Measurements from ENCODE around the gene MMD2.
"Not testable (repeated sequence)": the region's sequence is repeated elsewhere in the genome, so short reads cannot be mapped to it uniquely, and the experiment has no call there.

Gene MMD2, protein sequence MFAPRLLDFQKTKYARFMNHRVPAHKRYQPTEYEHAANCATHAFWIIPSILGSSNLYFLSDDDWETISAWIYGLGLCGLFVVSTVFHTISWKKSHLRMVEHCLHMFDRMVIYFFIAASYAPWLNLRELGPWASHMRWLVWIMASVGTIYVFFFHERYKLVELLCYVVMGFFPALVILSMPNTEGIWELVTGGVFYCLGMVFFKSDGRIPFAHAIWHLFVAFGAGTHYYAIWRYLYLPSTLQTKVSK

GRCh38 chr7:4958477-4959301 is at the start of gene MMD2:
Gene MMD2, minus strand, starts transcription at chr7:4959187. Its CDS starts 170 bp downstream, at chr7:4959017.
- Mint-ChIP-seq H3K27ac (no peak within 1 kb of the TSS), H3K4me1 (peaks cover 7% of the 10 kb centered on the region), H3K9me3 (no peaks in the 10 kb centered on the region), H3K36me3 (no peaks in the 10 kb centered on the region), H3K27me3 (peaks cover 78% of the 10 kb centered on the region), H3K4me3 (no peak within 1 kb of the TSS)
- ATAC-seq: no peak

- Mint-ChIP-seq H3K27me3 (no peaks in the 10 kb centered on the region), H3K9me3 (peaks cover 9% of the 10 kb centered on the region), H3K36me3 (peaks cover 71% of the 10 kb centered on the region), H3K27ac (no peak overlapping the region), H3K4me3 (no peak overlapping the region), H3K4me1 (no peaks in the 10 kb centered on the region)
- no peak for ATAC-seq
Measured at GRCh38 chr7:5005066-5005465, 46.1 kb upstream of the MMD2 start.

DNA sequence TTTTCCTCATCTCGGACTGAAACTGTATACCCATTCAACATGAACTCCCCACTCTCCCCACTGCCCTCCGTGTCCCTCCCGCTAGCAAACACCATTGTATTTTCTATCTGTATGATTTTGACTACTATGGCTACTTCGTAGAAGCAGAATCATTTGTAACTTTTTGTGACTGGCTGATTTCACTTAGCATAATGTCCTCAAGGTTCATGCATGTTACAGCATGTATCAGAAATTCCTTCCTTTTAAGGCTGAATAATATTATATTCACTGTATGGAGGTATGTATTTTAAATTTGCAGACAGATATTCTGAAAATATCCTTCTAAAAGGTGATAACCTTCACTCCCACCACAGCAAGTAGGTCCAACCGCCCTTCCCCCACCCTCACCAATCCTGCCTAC is 42.9 kb upstream of the MMD2 start:
- H3K36me3 Mint-ChIP-seq: peaks cover 74% of the 10 kb centered on the region
- H3K9me3 Mint-ChIP-seq: no peaks in the 10 kb centered on the region
- ATAC-seq: no peak
- H3K4me1 Mint-ChIP-seq: peaks cover 6% of the 10 kb centered on the region
- no peaks in the 10 kb centered on the region for H3K27me3 Mint-ChIP-seq
- no peak overlapping the region for H3K27ac Mint-ChIP-seq
- no peak overlapping the region for H3K4me3 Mint-ChIP-seq

GRCh38 chr7:5001003-5001402 is 42.0 kb upstream of the MMD2 start:
- no peak for ATAC-seq
- no peak overlapping the region for H3K27ac Mint-ChIP-seq
- H3K4me1 Mint-ChIP-seq: peaks cover 7% of the 10 kb centered on the region
- H3K36me3 Mint-ChIP-seq: peaks cover 78% of the 10 kb centered on the region
- H3K4me3 Mint-ChIP-seq: no peak overlapping the region
- no peaks in the 10 kb centered on the region for H3K27me3 Mint-ChIP-seq
- H3K9me3 Mint-ChIP-seq: no peaks in the 10 kb centered on the region

- Mint-ChIP-seq H3K9me3 (no peaks in the 10 kb centered on the region), H3K36me3 (peaks cover 85% of the 10 kb centered on the region), H3K27ac (no peak overlapping the region), H3K4me1 (peaks cover 19% of the 10 kb centered on the region), H3K27me3 (no peaks in the 10 kb centered on the region), H3K4me3 (no peak overlapping the region)
- ATAC-seq: no peak
Measured at GRCh38 chr7:4999369-4999950, 40.5 kb upstream of the MMD2 start.

GRCh38 chr7:4998910-4999309 is 39.9 kb upstream of the MMD2 start:
- ATAC-seq: peak; percentile 34
- Mint-ChIP-seq H3K9me3 (no peaks in the 10 kb centered on the region), H3K27ac (peak overlapping the region; percentile 8), H3K36me3 (peaks cover 80% of the 10 kb centered on the region), H3K27me3 (no peaks in the 10 kb centered on the region), H3K4me3 (no peak overlapping the region), H3K4me1 (peaks cover 19% of the 10 kb centered on the region)

GRCh38 chr7:4998244-4998643 is 39.3 kb upstream of the MMD2 start:
- Mint-ChIP-seq H3K4me3 (no peak overlapping the region), H3K27ac (peak overlapping the region; percentile 8), H3K27me3 (no peaks in the 10 kb centered on the region), H3K9me3 (no peaks in the 10 kb centered on the region), H3K36me3 (peaks cover 79% of the 10 kb centered on the region), H3K4me1 (peaks cover 19% of the 10 kb centered on the region)
- ATAC-seq: no peak

GRCh38 chr7:4996696-4997222 is 37.8 kb upstream of the MMD2 start:
- no peak overlapping the region for H3K27ac Mint-ChIP-seq
- no peak for ATAC-seq
- H3K4me1 Mint-ChIP-seq: peaks cover 19% of the 10 kb centered on the region
- no peaks in the 10 kb centered on the region for H3K9me3 Mint-ChIP-seq
- peaks cover 81% of the 10 kb centered on the region for H3K36me3 Mint-ChIP-seq
- H3K4me3 Mint-ChIP-seq: no peak overlapping the region
- no peaks in the 10 kb centered on the region for H3K27me3 Mint-ChIP-seq

DNA sequence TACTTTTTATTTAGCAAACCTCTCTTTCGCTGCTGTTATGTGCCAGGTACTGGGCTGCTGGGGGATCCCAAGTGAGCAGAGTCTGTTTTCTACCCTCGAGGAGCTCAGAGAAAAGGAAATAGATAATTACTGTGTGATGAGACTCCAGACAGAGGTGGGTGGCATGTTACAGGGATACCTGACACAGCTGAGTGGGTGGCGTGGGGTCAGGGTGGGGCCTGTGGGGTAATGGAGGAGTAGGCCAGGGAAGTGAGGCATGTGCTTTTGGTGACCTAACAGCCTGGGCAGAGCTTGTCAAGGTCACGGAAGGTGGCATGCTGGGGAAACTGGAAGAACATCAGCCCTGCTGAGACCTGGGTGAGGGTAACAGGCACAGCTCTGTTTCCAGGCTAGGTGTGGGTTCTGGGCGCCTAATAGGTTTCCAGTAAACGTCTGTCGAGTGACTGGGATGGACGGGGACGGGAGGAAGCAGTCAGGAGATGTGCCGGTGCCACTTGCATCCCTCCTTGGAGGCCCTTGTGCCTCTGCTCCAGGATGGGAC is 36.5 kb upstream of the MMD2 start:
- Mint-ChIP-seq H3K27me3 (no peaks in the 10 kb centered on the region), H3K27ac (no peak overlapping the region), H3K9me3 (no peaks in the 10 kb centered on the region), H3K4me3 (no peak overlapping the region), H3K36me3 (peaks cover 70% of the 10 kb centered on the region), H3K4me1 (peaks cover 19% of the 10 kb centered on the region)
- no peak for ATAC-seq

DNA sequence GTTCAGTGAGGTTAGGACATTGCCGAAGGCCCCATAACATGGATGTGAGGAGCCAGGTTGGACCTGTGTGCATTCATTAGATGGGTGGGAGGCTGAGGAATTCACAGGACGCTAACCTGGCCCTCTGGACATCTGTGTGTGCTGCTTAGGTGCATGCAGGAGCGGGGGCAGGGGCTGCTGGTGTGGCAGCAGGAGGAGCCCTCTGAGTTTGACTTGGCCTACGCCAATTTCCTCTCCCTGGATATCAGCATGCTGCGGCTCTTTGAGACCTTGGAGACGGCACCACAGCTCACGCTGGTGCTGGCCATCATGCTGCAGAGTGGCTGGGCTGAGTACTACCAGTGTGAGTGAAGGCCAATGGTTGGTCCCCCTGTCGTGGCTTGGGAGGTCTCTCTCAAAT is 34.5 kb upstream of the MMD2 start:
- Mint-ChIP-seq H3K4me1 (peaks cover 16% of the 10 kb centered on the region), H3K27ac (no peak overlapping the region), H3K4me3 (no peak overlapping the region), H3K36me3 (peaks cover 69% of the 10 kb centered on the region), H3K27me3 (no peaks in the 10 kb centered on the region), H3K9me3 (no peaks in the 10 kb centered on the region)
- no peak for ATAC-seq

DNA sequence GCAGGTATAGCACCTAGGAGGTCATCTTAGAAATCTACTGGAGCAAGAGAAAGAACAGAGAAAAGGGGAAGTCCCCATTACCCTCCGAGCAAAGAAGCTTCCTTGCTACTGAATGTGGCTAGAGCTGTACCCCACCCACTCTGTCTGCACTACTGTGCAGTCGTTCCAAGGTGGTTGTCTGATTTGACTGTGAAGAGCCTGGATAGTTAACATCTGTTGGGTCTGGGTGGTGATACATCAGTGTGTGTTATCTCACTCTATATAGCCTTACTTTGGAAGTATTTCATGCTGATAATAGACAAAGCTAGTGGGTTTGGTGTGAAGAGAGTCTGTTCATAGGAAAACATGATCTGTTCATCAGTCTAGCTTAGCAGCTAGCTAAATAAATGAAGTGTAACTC is 23.8 kb upstream of the MMD2 start:
- ATAC-seq: peak; percentile 100
- peak overlapping the region; percentile 30 for H3K27ac Mint-ChIP-seq
- H3K27me3 Mint-ChIP-seq, H3K4me3 Mint-ChIP-seq, H3K9me3 Mint-ChIP-seq: not testable (repeated sequence)
- peaks cover 68% of the 10 kb centered on the region for H3K36me3 Mint-ChIP-seq
- peaks cover 25% of the 10 kb centered on the region for H3K4me1 Mint-ChIP-seq

DNA sequence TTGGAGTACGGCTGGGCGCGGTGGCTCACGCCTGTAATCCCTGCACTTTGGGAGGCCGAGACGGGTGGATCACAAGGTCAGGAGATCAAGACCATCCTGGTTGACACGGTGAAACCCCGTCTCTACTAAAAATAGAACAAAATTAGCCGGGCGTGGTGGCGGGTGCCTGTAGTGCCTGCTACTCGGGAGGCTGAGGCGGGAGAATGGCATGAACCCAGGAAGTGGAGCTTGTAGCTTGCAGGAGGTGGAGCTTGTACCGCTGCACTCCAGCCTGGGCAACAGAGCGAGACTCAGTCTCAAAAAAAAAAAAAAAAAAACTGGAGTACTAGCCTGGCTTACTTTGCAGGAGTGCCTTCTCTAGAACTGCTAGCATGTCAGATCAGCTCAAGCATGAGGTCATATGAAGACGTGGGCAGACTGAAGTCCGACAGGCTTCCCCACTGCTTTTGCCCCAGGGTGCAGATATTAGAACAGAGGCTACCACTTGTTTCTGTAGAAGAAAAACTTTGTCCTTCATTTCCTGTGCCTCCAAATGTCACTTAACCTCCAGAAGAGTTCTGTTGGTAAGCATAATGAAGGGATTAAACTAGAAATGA is 22.4 kb upstream of the MMD2 start:
- H3K4me3 Mint-ChIP-seq, H3K27ac Mint-ChIP-seq, H3K27me3 Mint-ChIP-seq, H3K9me3 Mint-ChIP-seq, ATAC-seq: not testable (repeated sequence)
- peaks cover 27% of the 10 kb centered on the region for H3K4me1 Mint-ChIP-seq
- H3K36me3 Mint-ChIP-seq: peaks cover 64% of the 10 kb centered on the region

GRCh38 chr7:4975626-4976025 is 16.6 kb upstream of the MMD2 start:
- not testable (repeated sequence) for H3K9me3 Mint-ChIP-seq, H3K27me3 Mint-ChIP-seq, H3K27ac Mint-ChIP-seq, H3K4me3 Mint-ChIP-seq, ATAC-seq
- H3K36me3 Mint-ChIP-seq: peaks cover 31% of the 10 kb centered on the region
- peaks cover 19% of the 10 kb centered on the region for H3K4me1 Mint-ChIP-seq

DNA sequence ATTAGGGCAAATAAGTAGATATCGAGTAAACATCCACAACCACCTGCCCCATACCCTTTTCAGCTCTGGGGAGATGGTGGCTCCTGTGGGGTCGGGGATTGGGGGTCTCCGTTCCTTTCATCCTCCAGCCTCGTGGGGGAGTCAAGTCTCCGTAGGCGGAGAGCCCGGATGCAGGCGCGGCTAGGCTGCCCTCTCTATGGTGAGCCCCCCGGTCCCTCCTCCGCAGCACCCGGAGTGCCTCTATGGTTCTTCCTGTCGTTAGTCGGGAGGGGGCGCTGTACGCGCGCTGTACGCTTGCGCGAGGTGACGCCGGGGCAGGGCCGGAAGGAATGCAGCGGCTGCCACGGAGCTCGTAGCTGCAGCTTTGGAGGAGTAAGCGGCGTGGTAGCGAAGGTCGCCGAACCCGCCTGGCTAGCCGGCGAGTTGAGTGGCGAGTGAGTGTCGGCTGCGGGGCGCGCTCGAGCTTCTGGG is 14.8 kb upstream of the MMD2 start:
- Mint-ChIP-seq H3K27me3 (no peaks in the 10 kb centered on the region), H3K4me1 (peaks cover 19% of the 10 kb centered on the region), H3K36me3 (peaks cover 18% of the 10 kb centered on the region), H3K4me3 (peak overlapping the region; percentile 94), H3K27ac (peak overlapping the region; percentile 91), H3K9me3 (no peaks in the 10 kb centered on the region)
- peak; percentile 99 for ATAC-seq

- H3K9me3 Mint-ChIP-seq, H3K27ac Mint-ChIP-seq, H3K4me3 Mint-ChIP-seq, H3K27me3 Mint-ChIP-seq, ATAC-seq, H3K36me3 Mint-ChIP-seq: not testable (repeated sequence)
- H3K4me1 Mint-ChIP-seq: peaks cover 13% of the 10 kb centered on the region
Measured at GRCh38 chr7:4972446-4972845, 13.5 kb upstream of the MMD2 start.

Measured in stimulated activated memory B cell treated with anti-CD40 and anti-IgM and Interleukin-4, amounts not matched to agents 10 μg/mL and 1 μg/mL and 100 μg/mL, for 72 hours (primary cell).